HG02642 (cell line): ENCODE measurements around the gene ACAP1.
"Not testable (repeated sequence)": the region's sequence is repeated elsewhere in the genome, so short reads cannot be mapped to it uniquely, and the experiment has no call there.

Source experiments
- ATAC-seq: cut with Tn5 transposase; IDR thresholded peaks from one replicate; pipeline ENCODE4 v1.9.1; 2021; ENCODE audit warnings: mild to moderate bottlenecking; ENCODE audit not compliant: unreplicated experiment, poor library complexity

The ACAP1 gene

DNA sequence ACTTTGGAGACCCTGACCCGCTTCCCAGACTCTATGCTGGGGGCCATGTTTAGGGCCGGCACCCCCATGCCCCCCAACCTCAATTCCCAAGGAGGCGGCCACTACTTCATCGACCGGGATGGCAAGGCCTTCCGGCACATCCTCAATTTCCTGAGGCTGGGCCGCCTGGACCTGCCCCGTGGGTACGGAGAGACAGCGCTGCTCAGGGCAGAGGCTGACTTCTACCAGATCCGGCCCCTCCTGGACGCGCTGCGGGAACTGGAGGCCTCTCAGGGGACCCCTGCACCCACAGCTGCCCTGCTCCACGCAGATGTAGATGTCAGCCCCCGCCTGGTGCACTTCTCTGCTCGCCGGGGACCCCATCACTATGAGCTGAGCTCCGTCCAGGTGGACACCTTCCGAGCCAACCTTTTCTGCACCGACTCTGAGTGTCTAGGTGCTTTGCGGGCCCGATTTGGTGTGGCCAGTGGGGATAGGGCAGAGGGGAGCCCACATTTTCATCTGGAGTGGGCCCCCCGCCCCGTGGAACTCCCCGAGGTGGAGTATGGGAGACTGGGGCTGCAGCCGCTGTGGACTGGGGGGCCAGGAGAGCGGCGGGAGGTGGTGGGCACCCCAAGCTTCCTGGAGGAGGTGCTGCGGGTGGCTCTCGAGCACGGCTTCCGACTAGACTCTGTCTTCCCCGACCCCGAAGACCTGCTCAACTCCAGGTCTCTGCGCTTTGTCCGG is 16.7 kb downstream of the ACAP1 start:
- ATAC-seq = no peak

GRCh38 chr17:7354262-7354843 is 18.0 kb downstream of the ACAP1 start:
- ATAC-seq = no peak

- no peak for ATAC-seq
Observed at GRCh38 chr17:7355053-7355452, 18.7 kb downstream of the ACAP1 start, which contains the start of gene TMEM95. TMEM95 (plus strand) TSS chr17:7355156; CDS start chr17:7355205, 49 bp downstream.

DNA sequence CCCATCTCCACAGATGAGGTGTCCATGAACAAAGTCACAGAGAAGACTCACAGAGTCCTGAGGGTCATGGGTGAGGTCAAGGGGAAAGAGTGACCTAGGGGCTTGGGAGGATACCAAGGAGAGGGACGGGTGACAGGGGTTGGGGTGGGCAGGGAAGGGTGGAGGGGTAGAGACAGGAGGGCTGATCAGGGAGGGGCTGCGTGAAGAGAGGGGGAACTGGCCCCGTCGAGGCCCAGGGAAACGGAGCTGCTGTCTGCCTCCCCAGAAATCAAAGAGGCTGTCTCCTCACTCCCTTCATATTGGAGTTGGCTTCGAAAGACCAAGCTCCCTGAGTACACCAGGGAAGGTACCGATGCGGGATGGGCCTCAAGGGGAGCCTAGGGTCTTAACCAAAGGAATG is 19.2 kb downstream of the ACAP1 start:
- ATAC-seq = no peak

DNA sequence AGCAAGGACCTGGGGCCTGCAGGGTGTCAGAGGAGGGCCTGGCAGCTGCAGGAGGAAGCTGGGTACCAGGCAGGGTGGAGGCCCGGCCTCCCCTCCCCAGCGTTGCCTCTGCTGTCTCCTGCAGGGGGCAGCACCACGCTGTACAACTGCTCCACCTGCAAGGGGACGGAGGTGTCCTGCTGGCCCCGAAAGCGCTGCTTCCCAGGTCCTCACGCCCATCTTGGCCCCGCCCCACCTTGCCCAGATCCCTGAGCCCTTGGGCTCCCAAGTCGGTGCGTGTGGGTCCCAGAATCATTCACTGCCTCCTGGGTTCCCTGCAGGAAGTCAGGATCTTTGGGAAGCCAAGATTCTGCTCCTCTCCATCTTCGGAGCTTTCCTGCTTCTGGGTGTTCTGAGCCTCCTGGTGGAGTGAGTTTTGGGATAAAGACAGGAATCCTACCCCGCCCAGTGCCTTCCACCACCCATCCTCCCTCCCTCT is 19.8 kb downstream of the ACAP1 start:
- peak; percentile 30 for ATAC-seq

GRCh38 chr17:7356756-7357155 is 20.4 kb downstream of the ACAP1 start:
- ATAC-seq = no peak

DNA sequence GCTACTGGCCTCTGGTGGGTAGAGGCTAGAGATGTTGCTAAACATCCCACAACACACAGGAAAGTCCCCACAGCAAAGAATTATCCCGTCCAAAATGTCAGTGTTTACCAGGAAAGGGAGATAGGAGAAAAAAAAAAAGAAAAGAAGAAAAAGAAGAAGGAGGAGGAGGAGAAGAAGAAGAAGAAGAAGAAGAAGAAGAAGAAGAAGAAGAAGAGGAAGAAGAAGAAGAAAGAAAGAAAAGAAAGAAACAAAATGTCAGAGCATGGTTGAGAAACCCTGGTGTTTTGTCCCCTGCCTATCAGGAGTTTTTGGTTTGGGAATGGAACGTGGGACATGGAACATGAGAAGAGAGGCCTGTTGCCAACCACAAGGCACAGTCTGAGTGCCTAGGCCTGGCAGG is 21.1 kb downstream of the ACAP1 start:
- no peak for ATAC-seq

DNA sequence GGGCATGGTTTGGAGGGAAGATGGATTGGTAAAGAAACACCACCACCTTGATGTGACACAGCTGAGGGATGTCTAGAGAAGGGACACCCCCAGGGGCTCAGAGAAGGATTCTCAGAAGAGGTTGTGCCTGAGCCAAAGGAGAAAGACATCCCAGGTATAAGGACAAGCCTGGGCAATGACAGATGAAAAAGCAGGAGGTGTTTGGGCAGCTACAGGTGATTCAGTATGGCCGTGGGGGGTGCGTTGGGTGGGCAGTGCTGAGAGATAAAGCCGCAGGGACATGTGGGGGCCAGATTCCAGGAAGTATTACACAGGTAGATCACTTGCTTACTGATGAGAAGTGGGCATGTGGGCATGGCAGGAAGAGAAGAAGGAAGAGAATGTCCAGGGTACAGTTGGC is 25.6 kb downstream of the ACAP1 start:
- ATAC-seq = no peak

DNA sequence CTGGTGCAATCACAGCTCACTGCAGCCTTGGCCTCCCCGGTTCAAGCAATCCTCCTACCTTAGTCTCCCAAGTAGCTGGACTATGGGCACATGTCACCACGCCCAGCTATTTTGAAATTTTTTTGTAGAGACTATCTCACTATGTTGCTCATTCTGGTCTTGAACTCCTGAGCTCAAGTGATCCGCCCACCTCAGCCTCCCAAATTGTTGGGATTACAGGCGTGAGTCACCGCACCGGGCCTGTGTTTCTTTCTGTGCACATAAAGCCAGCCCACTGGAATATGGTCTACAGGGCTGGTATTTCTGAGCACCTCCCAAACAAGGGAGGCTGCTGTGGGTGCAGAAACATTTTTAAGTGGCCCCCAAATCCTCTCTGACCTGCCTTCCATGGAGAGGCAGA is 27.0 kb downstream of the ACAP1 start:
- no peak for ATAC-seq

GRCh38 chr17:7365963-7366362 is 29.6 kb downstream of the ACAP1 start:
- ATAC-seq = not testable (repeated sequence)

DNA sequence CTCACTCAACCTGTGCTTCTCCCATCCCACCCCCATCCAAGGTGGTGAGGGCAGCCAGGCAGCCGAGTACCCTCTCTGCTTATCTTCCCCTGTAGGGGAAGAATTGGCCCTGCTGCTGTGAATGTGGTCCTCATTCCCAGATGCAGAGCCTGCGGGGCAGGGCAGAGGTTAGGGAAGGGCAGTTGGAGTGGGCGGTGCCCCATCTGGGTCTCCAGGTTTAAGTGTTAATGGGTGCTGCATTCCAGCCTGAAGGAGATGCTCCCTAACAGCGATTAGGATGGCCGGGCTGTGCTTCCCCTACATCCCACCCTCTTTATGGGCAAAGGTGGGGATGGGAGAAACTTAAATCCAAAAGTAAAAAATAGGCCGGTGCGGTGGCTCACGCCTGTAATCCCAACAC is 30.8 kb downstream of the ACAP1 start:
- no peak for ATAC-seq

- ATAC-seq = no peak
Observed at GRCh38 chr17:7367918-7368598, 31.7 kb downstream of the ACAP1 start.

DNA sequence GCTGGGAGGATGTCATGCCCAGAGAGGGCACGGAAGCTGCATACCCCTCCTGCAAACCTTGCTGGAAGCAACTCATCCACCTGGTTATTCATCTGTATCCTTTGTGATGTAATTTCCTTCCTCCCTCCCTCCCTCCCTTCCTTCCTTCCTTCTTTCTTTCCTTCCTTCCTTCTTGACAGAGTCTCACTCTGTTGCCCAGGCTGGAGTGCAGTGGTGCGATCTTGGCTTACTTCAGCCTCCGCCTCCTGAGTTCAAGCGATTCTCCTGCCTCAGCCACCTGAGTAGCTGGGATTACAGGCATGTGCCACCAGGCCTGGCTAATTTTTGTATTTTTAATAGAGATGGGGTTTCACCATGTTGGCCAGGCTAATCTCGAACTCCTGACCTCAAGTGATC is 32.3 kb downstream of the ACAP1 start:
- ATAC-seq = not testable (repeated sequence)

DNA sequence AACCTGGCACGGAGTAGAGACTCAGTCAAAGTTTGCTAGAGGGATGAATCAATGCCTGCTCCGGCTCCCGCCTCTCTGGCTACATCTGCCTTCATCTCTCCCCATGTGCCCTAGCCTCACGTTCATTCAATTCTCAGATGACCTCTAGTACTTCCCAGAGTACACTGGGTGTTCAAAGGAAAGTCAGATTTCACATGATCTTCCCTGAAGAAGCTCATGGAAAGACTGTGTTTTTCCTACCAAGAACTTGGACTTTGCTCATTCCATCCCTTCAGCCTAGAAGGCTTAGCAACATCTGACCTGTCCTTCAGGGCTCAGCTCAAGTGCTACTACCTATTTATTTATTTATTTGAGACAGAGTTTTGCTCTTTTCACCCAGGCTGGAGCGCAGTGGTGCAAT is 33.5 kb downstream of the ACAP1 start:
- ATAC-seq = no peak

GRCh38 chr17:7370853-7371252 is 34.5 kb downstream of the ACAP1 start:
- no peak for ATAC-seq

- ATAC-seq = no peak
Observed at GRCh38 chr17:7374353-7374752, 38.0 kb downstream of the ACAP1 start.

DNA sequence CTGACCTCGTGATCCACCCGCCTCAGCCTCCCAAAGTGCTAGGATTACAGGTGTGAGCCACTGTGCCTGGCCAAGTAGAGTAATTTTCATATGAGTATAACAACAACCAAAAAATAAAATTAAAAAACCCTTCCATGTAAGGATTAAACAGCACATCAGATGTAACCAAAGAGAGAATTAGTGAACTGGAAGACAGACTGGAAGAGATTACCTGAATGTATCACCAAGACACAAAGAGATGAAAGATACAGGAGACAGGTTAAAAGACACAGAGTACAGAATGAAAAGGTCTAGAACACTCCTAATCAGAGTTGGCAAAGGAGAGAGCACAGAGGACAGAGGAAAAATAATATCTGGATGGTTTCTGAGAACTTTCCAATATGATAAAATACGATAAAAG is 42.8 kb downstream of the ACAP1 start:
- no peak for ATAC-seq

- ATAC-seq = no peak
Observed at GRCh38 chr17:7380321-7380720, 44.0 kb downstream of the ACAP1 start.

DNA sequence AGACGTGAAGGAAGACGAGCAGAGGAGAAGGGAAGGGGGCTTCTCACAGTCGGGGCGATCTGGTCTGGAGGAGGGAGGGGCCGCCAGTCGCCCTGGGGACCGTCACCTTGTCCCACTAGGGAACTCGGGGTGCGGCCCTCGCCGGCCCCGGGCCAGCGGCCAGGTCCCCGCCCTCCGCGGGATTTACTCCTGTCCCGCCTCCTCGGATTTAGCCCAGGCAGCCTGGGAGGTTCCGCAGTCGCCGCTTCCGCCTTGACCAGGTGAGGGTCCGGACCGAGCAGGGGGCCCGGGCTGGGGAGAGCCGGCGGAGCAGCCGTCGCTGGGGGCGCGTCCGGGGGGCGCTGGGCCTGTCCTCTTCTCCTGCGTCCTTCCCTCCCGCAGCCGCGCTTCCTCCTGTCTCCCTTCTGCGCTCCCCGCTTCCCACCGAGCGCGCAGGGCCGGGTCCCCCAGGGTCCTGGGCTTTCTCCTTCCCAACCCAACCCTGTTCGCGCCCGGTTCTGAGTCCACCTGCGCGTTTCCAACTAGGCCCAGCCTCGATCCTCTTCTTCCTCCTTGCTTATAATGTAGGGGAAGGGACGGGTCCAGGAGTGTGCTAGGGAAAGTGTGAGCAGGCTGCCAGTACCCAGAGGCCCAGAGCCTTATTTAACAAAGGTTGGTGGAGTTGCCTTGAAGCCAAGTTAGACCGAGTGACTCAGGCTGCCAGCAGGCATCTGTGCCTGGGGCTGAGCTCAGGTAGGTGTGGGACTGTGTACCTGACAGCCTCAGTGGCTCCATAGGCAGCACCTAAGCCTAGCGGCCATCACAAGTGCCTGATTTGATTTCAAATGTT is 44.7 kb downstream of the ACAP1 start, which contains the start of gene TNK1:
Gene TNK1, plus strand, starts transcription at position 235 of the 829 bp plus-strand sequence. CDS start 1,838 bp downstream, outside the sequence.
- ATAC-seq = no peak

DNA sequence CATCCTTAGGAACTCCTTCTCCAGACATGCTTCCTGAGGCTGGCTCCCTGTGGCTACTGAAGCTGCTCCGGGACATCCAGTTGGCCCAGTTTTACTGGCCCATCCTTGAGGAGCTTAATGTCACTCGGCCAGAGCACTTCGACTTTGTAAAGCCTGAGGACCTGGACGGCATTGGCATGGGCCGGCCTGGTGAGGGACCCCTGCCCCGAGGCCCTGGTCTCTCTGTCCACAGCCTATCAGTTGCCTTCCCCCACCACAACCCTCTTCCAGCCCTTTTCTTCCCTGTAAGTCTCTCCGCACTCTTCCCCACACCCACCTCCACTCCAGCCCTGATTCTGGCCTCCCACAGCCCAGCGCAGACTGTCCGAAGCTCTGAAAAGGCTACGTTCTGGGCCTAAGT is 46.6 kb downstream of the ACAP1 start:
- ATAC-seq = no peak

GRCh38 chr17:7383371-7383741 is 47.0 kb downstream of the ACAP1 start:
- ATAC-seq = no peak
